HG03060 (cell line): ENCODE measurements around the gene TMEM37.

ENCODE experiments used
- ATAC-seq: cut with Tn5 transposase; IDR thresholded peaks from one replicate; pipeline ENCODE4 v1.9.1; 2021; ENCODE audit warnings: low read depth, moderate number of reproducible peaks; ENCODE audit not compliant: unreplicated experiment

Gene TMEM37

DNA sequence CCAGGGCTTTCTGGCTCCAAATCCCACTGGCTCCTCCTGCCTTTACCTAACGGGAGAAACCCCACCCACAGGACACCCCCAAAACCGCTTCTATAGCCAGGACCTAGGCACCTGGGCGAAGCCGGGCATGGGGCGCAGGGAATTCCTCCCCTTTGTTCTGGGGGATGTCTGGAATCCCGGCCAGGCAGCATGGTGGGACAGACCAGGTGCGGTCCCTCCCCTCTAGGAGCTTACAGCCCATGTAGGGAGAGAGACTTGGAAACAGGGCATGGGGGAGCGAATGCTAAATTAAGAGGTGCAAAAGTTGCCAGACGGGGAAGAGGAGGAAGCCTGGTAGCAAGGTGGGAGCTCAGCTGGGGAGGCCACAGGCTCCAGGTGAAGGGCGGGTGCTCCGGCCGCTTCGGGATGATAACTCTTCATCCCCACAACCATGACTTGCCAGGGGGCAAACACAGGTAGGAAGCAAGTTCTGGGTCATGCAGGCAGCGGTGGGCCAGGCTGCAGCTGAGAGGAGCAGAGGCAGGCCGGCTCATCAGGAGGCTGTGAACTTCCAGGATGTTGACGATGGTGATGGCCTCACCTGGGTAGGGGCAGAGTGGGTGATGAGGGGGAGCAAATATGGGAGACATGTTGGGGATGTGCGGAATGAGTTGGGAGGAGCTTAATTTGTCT is 1.3 kb downstream of the TMEM37 start:
- ATAC-seq, result no peak

DNA sequence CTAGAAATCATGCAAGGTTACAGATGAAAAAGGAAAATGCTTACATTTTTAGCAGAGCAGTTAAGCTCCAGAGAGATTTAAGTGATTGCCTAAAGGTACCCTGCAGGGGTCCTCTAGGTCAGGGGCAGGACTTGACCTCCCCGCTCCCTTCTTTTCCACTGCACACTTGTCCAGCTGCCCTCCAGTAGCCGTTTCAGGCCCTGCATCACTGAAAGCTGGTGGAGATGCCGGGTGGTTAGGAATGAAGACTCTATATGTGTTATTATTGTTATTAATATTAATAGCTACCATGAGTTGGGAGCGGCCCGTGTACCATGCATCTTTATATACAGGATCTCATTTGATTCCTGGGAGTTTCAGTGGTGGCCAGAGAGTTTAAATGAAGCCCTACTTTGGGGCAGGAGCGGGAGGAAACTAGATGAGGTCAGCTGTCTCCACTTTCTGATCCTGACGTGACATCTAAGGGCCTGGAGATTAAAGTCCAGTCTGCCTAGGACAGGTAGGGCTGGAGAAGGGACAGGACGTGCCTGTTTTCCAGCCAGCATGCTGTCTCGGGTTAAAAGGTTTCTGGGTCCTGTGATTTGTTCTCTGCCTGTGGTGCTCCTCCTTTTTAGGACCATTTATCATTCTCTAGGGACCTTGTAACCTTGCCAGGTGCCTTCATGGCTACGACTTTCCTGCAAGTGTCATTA is 2.1 kb downstream of the TMEM37 start:
- no peak for ATAC-seq

DNA sequence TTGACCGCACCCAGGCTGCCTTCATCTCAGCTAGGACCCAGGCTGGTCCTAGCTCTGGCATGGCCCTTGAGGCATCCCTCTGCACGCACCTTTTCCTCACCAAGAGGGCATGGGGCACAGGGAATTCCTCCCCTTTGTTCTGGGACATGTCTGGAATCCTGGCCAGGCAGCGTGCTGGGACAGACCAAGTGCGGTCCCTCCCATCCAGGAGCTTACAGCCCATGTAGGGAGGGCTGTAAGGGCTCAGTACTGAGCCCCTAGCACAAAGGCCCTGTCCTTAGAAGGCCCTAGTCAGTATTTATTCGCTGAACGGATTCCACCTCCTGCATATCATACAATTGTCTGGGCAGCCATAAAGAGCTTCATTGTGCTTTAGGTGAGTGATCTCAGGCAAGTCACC is 3.0 kb downstream of the TMEM37 start:
- ATAC-seq, result no peak

DNA sequence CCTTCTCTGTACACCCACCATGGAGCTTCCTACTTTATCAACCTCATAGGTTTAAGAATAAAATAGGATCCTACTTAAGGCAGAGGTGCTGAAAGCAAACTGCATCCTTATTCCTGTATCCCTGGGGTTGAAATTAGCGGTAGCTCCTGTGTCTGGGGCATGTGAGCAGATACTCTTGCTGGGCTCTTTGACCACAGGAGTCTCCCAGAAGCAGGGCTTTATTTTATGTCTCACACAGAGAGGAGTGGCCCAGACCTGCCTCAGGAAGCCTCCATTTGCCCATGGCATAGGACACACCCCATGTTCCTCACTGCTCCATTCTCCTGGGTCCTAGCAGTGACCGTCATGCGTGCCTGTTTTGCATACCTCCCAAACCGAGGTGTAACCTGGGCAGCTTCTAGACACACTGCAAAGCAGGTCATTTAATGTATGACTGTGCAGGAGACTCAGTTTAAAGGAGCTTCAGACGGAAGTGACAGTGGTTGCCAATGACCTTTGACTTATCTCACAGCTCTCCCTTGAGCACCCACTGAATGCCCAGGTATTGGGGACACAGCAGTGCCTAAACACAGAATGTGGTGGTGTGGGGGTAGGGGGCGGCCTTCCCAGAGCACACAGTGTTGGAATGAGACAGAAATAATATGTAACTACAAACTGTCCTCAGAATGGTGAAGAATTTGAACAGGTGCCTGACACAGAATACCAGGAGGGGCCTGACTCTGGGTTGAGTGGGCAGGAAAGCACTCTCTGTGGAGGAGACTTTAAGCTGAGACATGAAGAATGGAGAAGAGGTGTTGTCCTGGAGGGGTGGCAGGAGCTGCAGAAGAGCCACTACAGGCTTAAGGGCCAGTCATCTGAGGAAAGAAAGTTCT is 3.7 kb downstream of the TMEM37 start:
- ATAC-seq, result no peak

DNA sequence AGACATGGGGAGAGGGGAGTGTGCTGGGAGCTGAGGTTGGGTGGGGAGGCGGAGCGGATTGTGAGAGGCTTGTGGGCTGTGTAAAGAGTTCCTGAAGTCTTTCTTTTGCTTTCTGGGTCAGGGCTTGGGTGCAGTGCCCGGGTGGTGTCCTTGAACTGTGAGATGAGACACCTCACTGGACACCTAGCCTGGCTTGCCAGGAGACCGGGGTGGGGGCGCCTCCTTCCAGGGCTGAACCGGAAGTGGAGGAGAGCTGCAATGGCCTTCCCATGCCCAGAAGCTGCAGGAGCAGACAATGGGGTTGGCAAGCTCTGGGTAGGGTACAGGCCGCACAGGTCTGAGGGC is 4.3 kb downstream of the TMEM37 start:
- no peak for ATAC-seq

DNA sequence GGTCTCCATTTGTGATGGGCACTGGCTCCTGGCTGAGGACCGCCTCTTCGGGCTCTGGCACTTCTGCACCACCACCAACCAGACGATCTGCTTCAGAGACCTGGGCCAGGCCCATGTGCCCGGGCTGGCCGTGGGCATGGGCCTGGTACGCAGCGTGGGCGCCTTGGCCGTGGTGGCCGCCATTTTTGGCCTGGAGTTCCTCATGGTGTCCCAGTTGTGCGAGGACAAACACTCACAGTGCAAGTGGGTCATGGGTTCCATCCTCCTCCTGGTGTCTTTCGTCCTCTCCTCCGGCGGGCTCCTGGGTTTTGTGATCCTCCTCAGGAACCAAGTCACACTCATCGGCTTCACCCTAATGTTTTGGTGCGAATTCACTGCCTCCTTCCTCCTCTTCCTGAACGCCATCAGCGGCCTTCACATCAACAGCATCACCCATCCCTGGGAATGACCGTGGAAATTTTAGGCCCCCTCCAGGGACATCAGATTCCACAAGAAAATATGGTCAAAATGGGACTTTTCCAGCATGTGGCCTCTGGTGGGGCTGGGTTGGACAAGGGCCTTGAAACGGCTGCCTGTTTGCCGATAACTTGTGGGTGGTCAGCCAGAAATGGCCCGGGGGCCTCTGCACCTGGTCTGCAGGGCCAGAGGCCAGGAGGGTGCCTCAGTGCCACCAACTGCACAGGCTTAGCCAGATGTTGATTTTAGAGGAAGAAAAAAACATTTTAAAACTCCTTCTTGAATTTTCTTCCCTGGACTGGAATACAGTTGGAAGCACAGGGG is 5.5 kb downstream of the TMEM37 start:
- ATAC-seq, result no peak

DNA sequence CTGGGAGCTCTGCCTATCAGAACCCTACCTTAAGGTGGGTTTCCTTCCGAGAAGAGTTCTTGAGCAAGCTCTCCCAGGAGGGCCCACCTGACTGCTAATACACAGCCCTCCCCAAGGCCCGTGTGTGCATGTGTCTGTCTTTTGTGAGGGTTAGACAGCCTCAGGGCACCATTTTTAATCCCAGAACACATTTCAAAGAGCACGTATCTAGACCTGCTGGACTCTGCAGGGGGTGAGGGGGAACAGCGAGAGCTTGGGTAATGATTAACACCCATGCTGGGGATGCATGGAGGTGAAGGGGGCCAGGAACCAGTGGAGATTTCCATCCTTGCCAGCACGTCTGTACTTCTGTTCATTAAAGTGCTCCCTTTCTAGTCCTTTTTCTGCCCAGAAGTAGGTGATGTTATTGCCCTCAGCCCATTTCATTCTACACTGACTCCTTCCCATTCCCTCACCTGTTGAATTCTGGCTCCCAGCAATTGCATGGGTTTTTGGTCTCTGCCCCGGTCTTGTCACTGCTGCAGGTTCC is 6.5 kb downstream of the TMEM37 start:
- ATAC-seq, result no peak

DNA sequence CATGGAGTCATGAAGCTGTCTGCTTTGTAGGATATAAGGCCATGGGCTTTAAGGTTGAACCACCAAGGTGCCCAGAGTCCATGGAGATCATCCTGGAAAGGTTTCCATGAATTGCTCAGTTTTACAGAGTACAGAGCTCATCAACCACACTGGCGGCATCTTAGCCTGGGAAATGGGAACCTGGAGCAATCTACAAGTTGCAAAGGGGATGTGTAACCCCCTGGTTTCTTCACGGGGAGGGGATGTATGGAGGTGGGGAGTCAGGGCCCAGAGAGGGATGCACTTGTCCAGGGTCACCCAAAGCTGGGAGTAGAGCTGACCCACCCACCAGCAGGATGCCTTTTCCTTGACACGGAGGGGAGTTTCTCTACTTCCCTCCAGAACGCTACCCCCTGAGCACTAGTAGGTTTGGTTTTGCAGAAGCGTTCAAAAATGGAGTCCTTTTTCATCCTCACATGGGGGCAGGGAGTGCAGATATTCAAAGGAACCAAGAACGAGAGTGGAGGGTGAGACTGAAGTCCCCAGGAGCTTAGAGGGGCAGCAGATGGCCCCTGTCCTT is 7.2 kb downstream of the TMEM37 start:
- no peak for ATAC-seq

DNA sequence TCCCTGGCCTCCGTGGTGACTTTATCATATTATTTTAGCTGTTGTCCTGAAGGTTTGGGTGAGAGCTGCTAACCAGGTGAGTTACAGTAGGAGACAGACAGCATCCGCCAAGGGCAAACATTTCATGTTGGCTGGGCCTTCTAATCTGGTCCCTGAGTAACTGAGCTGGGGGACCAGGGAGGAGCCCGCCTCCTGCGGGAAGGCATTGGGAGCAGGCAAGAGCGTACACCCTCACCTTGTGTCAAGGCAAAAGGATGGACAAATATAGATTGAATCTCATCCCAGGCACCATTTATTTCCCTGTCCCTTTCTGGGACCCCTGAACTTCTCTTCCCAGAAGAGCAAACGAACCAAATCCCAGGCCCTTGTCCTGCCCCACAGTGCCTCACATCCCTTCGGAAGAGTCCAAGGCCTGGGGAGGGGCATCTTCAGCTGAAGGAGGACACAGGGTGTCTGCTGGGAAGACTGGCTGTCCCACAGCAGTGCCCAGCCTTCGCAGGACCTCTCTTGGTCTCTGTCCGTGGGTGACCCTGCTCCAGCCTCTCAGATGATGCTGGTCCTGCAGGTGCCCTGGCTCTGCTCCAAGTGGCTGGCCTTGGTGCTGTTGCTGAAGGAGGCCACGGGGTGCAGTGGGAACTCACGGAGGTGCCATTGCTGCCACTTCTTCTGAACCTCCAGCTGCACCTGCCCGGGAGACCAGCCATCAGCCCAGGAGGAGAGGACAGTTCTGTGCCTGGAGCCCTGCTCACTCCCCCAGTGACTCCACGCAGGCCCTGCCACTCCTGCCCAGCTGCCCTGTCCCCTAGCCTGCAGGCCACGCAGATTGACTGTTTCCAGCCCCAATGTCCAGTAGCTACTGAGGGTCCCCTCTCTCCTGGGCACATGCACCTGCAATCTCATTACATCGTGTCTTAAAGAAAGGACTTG is 8.2 kb downstream of the TMEM37 start:
- no peak for ATAC-seq

DNA sequence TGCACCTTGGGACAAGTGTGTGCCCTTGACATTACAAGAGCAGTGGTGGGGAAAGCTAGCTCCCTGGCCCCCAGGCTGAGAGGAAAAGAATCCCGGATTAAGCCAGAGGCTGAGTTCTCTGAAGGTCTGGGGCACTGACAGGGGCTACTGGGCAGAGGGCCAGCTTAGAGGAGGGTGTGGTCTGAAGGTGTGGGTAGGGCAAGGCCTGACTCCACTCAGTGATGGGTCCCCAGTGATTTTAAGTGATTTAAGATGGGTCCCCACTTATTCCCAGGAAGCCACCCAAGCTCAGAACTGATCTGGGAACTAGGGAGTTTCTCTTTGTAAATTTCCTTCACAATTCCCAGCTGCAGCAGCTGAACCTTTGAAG is 8.8 kb downstream of the TMEM37 start:
- ATAC-seq, result no peak

DNA sequence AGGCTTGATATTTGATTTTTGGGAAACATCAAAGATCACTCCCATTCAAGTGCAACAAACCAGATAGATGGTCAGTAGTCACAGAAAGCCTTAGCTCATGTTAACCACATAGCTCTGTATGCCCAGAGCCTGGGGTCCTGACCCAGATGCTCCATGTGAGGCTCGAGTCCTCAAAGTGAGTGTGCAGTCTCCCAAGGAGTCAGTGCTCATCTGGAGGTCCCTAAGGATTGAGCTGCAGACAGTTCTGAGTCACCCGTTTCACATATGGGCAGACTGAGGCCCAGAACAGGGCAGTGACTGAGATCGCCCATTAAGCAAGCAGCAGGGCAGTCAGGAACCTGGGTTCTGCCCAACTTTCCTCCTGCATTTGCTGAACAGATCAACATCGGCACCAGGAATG is 9.2 kb downstream of the TMEM37 start:
- no peak for ATAC-seq

DNA sequence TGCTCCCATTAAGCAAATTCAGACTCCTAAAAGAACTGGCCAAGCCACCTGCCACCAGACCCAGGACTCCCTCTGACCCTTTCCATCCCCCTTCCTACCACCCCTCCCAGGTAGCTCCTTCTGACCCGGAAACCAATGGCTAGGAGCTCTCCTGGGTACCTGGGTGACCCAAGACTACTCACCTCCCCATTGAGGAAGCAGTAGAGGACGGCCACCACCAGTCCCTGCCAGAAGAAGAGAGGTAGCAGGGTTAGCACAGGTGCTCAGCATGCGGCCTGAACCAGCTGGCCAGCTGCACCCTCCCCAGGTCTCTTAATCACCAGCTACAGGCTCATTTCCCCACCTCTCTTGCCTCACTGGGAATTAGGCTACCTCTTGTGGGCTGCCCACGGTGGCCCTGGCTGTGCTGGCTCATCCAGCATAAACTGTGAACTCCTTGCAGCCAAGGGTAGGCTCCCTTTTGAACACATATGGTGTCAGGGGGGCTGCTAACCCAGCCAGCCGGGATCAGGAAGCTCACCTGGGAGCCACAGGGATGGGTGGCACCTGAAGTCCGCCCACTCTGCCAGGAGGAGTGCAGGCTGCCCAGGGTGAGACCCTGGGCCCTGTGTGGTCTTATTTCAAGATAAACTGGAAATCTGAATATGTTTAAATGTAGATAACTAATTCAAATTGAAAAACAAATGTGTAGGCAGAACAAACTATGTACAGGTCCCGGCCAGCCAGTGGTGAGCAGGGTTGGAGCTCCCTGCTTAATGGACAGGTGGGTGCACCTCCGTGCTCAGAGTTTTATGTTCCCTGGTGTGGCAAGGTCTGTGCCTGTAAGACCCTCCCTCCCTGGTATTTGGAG is 9.9 kb downstream of the TMEM37 start:
- ATAC-seq, result no peak

DNA sequence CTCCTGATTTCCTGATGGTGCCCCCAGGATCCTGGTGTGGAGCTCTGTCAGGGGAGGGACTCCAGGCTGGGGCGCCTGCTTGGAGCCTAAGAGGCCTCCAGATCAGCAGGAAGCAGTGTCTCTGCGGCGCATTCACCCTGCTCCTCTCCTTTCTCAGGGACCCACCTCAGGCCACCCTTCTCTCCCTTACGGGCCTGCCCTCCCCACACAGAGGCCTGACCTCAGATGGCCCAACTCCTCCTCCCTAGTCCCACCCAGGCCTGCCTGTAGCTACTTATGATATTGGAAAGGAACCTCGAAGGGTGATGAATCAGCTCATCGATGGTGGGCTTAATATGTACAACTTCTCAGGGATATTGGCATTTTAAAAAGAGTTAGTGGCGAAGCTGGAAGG is 10.6 kb downstream of the TMEM37 start:
- no peak for ATAC-seq

DNA sequence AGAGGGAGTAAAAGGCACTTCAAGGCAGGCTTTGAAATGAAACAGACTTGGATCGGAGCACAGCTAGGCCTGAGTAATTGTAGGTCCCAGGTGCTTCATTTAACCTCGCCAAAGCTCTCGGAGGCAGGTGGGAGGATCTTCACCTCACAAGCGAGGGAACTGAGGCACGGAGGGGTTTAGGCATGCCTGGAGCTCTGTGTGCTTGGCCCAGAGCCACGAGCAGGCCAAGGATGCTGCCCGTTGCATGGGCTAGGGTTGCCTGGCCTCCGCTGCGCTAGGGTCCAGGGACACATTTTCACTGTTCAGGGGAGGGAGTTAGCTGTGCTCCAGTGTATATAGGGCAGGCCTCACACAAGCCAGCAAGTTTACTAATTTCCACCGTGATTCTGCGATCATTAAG is 11.2 kb downstream of the TMEM37 start:
- ATAC-seq, result no peak

DNA sequence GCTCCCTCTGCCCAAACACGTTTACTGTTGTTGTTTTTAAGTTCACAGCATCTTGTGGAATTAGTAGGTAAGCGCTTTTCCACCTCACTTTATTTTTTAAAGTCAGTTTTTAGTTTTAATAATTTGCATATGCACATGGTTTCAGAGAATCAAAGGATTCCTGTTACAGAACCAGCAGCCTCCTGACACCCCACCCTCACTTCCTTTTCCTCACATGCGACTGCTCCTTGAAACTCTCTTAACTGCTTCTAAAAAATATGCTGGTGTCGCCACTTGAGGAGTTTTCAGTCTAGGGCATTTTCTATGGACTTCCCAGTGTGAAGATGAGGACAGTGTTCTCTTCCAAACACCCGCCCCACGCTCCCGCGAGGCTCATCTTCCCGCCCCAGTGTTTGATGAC is 14.4 kb downstream of the TMEM37 start:
- ATAC-seq, result no peak

DNA sequence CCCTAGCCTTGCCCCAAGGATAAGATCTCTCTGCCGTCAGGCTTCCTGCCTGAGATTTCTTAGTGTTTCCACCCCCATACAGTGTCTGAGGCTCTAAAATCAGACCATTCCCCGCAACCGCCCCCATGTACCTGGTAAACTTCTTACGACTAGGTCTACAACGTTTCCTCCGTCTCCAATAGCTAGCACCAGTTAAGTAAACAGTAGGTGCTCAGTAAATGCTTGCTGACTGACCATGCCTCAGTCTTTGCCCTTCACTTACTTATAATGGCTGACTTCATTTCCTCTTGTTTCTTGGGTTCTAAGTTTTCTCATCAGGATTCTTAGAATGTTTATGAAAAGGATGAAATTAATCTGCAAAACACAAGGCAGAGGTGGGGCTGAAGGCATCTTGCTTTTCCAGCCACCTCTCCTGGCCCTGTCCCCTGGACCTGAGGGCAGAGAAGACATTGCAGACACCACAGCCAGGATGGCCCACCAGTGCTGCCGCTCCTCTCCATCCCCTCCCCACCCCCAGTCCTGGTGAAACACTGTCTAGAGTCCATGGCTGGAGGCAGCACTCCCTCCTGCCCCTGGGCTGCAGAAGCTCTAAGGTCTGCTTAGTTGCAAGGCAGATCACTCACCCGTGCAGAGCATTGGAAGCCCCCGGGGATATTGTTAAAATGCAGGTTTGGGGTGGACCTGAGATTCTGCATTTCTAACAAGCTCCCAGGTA is 16.9 kb downstream of the TMEM37 start:
- ATAC-seq, result no peak

DNA sequence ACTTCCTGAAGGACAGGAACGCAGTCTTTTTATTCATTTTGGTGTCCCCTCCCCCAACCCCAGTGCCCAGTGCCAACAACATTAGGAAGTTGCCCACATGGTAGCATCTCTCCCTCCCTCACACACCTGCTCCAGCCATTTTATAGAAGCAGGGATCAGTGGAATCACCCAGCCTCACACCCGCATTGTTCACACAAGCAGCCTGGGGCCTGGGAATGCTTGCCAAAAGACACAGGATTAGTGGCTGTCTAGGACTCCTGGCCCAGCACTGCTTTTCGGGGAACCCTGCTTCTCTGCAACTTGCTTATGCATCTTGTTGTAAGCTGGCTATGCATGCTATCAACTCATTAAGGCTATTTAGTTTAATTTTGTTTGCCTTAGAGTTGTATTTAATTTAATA is 17.9 kb downstream of the TMEM37 start:
- ATAC-seq, result no peak
